Measurements from ENCODE around the gene LHX4. TPM values are rescaled to one million over a fixed set of nuclear protein-coding genes. Genes with fewer than 3 reads are reported as not detected.

LHX4 gene
- total and polyA plus RNA-seq, 10 of the 15 experiments (the other 5 are each of a cell fraction or from before 2014, with no cell fraction given), result 0.05 to 0.80 (median 0.32) TPM; not detected in 6

GRCh38 chr1:180236698-180237509, 6.8 kb downstream of the LHX4 start (continued):
- TF ChIP-seq NKRF (conservative IDR thresholded peaks at IDR 0.05) (no peak), POU2F2 (IDR thresholded peaks at IDR 0.05; ENCODE audit: borderline replicate concordance, low read depth, low read length) (no peak)

DNA sequence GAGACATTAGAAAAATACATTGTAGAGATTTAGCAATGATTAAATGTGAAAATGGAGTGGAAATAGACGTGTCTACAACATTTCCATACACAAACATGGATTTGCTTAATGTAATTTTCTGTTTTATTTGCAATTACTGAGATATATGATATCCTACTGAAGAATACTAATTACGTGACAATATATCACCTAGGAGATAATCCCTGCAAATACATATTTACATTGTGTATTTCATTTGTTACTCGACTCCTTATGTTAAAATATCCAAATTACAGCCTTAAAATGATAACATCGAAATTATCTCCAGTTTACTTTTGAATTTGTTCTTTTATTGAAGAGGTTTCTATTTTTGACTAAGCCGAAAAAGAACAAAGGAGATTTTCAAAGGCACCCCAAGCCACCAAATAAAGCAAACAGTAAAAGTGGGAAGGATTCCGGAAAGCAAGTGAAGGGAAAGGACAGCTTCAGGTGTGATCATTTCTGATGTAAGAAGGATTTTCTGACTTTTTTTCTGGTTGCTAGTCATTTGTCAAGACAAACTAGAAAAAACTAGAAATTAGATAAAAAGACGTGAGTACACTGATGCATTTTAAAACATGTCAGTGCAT, 7.9 kb downstream of the LHX4 start:
- in situ Hi-C loops (cut with MboI), result no loop called here
- 14% methylated on average over 7 of the region's 7 CpGs for WGBS (ENCODE audit: insufficient coverage, insufficient replicate concordance, low lambda C conversion rate, missing lambda C conversion rate)

More for the DNA sequence above, 7.9 kb downstream of the LHX4 start:
- ATAC-seq, result no peak
- Histone ChIP-seq H3K4me1 (ENCODE audit: control insufficient read depth, insufficient read depth, low read length) (no peaks in the 10 kb centered on the region), H3K9me3 (replicated peaks; ENCODE audit: control insufficient read depth, insufficient read depth, low read length) (no peaks in the 10 kb centered on the region; the same call in 2 of the 3 replicates), H3K27ac (ENCODE audit: control insufficient read depth, insufficient read depth) (no peak overlapping the region), H2AFZ (ENCODE audit: control insufficient read depth, low read depth, low read length) (no peak overlapping the region), H4K20me1 (ENCODE audit: control insufficient read depth, insufficient read depth) (no peaks in the 10 kb centered on the region), H3K27me3 (replicated peaks in 1 of 2; ENCODE audit: control insufficient read depth in 2 of 2, insufficient read depth in 2 of 2, low read length in 1 of 2) (peaks cover 17 to 46% of the 10 kb centered on the region in 2 experiments), H3K4me2 (ENCODE audit: control insufficient read depth, insufficient read depth) (no peak overlapping the region), H3K36me3 (ENCODE audit: control insufficient read depth in 2 of 2, insufficient read depth in 2 of 2, low read length in 1 of 2) (no peaks in the 10 kb centered on the region), H3K9ac (ENCODE audit: control insufficient read depth, insufficient read depth, low read length) (no peak overlapping the region), H3K79me2 (ENCODE audit: control insufficient read depth, insufficient read depth, low read length) (no peaks in the 10 kb centered on the region), H3K4me3 (no peak overlapping the region)
- POLR2A ChIA-PET, result no interaction called here
- CTCF ChIA-PET, result interaction anchor here (1.7 to 2.7 kb wide), 2 partner anchors 11 to 15 kb away, joined by 3 to 6 read pairs; no protein-coding TSS in a partner anchor
- no TSS peak for BruUV-seq (replicated peaks)
- SMC1A ChIA-PET (ENCODE audit: uncharacterized antibody, unreplicated experiment), result no interaction called here
- no peak for DNase-seq (ENCODE audit: low read depth, low spot score)
- no peak for TF ChIP-seq KAT2A (conservative IDR thresholded peaks at IDR 0.05; ENCODE audit: control insufficient read depth, low read depth, low read length)
- TF ChIP-seq SMAD1 (IDR thresholded peaks at IDR 0.05; ENCODE audit: low read depth, partially characterized antibody), result no peak
- no peak for TF ChIP-seq ZNF687 (IDR thresholded peaks at IDR 0.05)
- no peak for TF ChIP-seq WRNIP1 (IDR thresholded peaks at IDR 0.05; ENCODE audit: borderline replicate concordance, low read depth, low read length)
- TF ChIP-seq RFX5 (IDR thresholded peaks at IDR 0.05; ENCODE audit: low read depth, low read length), result no peak
- no peak for TF ChIP-seq CEBPB (IDR thresholded peaks at IDR 0.05; ENCODE audit: borderline replicate concordance in 1 of 2, low read depth in 2 of 2, low read length in 2 of 2)
- TF ChIP-seq HDGF (IDR thresholded peaks at IDR 0.05), result no peak
- no peak for TF ChIP-seq PAX5 (IDR thresholded peaks at IDR 0.05; ENCODE audit: borderline replicate concordance, low read depth, low read length)
- TF ChIP-seq ZBED1 (IDR thresholded peaks at IDR 0.05; ENCODE audit: borderline replicate concordance), result no peak
- no peak for TF ChIP-seq EP300 (IDR thresholded peaks at IDR 0.05; ENCODE audit: borderline replicate concordance in 1 of 2, control insufficient read depth in 1 of 2, low read depth in 2 of 2, low read length in 2 of 2)
- intact Hi-C loops (cut with micrococcal nuclease; ENCODE audit: unreplicated experiment), result no loop called here
- RAD21 ChIA-PET (ENCODE audit: unreplicated experiment), result no interaction called here
- FAIRE-seq, result no peak
